Adipose tissue (tissue), 3 donors: ENCODE results near the gene PDZRN3. TPM values are rescaled to one million over a fixed set of nuclear protein-coding genes. Genes with fewer than 3 reads are reported as not detected.

ENCODE experiments used
- H3K27ac ChIP-seq: one replicate; pipeline ENCODE4 v1.5.1; 2013; ENCODE audit warnings: low read depth, low read length
- WGBS, 3 donors: extraction: QIAGEN DNeasy Blood & Tissue Kit; methylation state at CpG; one replicate each; pipeline ENCODE4 v1.1.7; 2013; 5-methylcytosine and 5-hydroxymethylcytosine counted together
- polyA plus RNA-seq, 3 donors: library from polyadenylated mRNA; stranded (reverse); fragments of 200-250 nt; gene quantifications; one replicate each; pipeline ENCODE4 v1.2.3, GENCODE V29; 2013
- donor health status: healthy with polysubstance abuse.
- donor health status: Bipolar disorder and iron deficiency.
- donor health status: healthy.

PDZRN3 gene
- polyA plus RNA-seq, 3 donors = 6.6 to 45.8 (median 30.8) TPM

DNA sequence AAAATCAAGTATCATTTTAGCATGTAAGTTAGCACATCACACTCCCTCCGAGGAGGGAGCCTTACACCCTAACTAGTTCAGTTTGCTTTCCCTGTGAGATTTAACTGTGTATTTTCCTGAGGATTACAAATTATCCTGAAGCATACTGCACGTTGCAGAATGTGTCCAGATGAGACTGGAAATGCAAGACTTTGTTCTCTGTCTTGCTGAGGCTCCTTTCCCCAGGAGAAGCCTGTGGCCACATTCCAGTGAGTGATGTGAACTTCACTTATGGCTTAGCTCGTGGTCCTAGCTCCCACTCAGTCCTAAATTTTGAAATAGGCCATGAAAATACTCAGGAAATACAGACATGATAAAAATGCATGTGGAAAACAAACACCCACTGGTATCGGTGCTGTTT is 23.7 kb downstream of the PDZRN3 start:
- H3K27ac ChIP-seq = no peak overlapping the region
- WGBS, 3 donors = 50 to 70% (median 54%) methylated on average over 4 of the region's 4 CpGs

DNA sequence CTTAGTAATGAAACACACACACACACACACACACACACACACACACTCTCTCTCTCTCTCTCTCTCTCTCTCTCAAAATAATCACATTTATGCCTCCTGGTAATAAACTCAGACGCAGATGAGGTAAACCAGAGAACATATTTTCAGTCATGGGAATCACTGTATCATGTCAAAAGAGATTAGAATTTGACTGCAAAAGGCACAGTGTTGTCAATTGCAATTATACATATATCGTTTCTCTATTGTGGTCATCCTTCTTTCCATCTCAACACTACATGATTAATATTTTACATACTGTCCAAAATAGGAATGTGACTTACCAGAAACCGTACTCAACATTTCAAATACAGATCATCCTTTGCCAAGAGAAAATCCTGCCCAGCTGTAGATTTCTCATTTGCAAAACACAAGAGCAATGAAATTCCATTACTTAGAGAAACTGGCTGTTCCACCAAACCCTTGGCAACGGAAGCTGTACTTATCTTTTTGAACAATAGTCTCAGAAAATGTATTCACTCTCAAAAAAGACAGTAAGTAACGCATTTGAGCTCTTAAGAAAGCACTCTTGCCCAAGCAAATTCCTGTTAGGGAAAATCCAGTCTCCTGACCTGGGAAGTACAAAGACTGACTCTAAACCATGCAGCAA is 24.3 kb downstream of the PDZRN3 start:
- no peak overlapping the region for H3K27ac ChIP-seq

DNA sequence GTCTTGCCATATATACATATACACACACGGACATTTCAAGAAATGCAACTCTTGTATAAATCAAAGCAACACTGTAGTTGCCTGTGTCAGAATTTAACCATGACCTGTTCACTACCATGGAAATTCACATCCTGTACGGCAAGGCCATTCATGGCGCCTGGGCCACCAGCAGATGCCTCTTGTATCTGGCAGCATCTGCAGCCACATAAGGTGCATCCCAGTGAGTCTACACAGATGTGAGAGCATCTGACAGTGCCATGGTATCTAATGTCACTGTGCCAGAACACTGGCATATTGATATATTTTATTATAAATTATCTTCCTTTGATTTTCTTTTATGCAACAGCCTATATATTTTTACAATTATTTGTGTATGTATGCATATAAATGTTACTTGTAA is 25.1 kb downstream of the PDZRN3 start:
- no peak overlapping the region for H3K27ac ChIP-seq
- 93 to 95% (median 94%) methylated on average over 3 of the region's 3 CpGs for WGBS, 3 donors

More for the DNA sequence above, 24.3 kb downstream of the PDZRN3 start:
- 45 to 70% (median 46%) methylated on average over 5 of the region's 5 CpGs for WGBS, 3 donors

DNA sequence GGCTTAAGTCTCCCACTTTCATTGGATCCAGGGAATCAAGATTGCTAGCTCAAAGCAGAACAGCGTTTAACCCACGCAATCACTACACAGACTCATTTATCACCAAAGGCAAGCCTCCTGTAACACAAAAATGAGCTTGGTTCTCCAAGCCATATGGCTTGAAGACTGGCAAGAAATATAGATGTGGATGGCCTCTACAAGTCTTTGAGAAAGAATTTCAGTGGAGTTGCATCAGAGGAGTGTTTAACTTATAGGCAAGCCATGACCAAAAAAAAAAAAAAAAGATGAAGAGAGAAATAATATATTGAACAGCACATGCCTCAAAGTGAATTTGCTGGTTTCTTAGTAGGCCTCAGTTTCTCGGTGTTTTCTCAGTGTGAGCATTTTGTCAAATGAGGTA is 27.3 kb downstream of the PDZRN3 start:
- no peak overlapping the region for H3K27ac ChIP-seq
- WGBS, 3 donors = 86 to 91% (median 88%) methylated on average over 3 of the region's 3 CpGs

DNA sequence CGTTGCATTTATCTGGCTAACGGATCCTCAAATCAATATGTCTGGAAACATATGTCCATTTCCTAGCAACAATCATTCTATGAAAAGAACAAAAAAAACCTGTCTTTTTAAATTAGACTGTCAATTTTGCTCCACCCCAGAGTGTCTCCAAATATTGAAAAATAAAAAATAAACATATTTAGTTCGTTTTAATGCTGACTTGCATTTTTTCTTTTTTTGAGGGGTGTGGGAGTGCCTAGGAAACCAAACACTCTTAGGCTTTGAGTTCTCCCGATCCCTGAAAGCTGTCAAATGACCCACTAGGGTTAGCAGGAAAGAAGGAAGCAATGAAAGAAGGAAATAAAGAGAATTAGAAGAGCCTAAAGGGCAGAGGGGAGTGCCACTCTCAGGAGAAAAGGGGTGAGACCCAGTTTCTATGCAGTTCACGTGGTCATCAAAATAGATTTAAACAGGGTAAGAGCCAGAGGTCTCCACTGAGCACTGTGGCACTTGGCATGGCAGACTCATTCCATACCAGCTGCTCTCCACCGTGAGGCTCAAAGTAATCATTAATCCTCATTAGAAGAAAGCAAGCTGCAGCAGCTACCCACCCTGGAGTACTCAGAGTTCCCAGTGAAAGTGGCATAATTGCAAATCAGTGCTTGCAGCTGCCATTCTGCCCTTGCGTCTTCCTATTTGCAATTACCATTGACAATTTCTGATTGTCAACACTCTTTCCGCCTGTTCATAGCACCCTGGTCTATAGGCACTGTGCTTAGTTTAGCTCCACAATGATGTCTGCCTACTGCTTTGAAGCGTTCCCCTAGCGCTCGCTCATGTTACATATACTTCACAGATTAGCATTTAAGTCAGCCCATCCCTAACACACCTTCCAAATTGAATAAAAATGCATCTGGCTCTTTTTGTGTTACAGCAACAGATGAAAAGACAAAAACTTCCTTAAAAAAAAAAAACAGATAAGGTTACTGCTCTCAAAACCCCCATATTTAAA is 32.3 kb downstream of the PDZRN3 start:
- H3K27ac ChIP-seq = no peak overlapping the region
- WGBS, 3 donors = 75 to 82% (median 81%) methylated on average over 11 of the region's 11 CpGs

DNA sequence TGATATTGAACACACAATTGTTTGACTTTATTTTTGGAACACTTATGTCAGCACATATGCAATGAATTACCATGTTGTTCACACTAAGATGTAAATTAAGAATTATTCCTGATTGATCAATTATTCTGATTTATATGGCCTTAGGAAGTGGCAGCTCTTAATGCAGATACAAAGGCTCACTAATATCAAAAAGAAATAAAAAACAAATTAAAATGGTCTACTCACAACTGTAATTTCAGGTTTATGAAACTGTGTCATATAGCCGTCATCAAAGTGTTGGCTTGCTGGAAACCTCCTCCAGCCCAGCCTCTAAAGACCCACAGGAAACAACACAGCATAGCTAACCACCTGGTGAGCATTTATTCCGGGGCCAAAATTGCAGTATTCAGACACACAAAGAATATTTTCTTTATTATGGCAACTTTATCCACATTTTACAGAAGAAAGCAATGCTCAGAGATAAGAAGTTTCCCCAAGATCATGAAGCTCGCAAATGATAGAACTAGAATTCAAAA is 33.4 kb downstream of the PDZRN3 start:
- WGBS, 3 donors = 46 to 71% (median 67%) methylated on average over 3 of the region's 3 CpGs
- no peak overlapping the region for H3K27ac ChIP-seq

DNA sequence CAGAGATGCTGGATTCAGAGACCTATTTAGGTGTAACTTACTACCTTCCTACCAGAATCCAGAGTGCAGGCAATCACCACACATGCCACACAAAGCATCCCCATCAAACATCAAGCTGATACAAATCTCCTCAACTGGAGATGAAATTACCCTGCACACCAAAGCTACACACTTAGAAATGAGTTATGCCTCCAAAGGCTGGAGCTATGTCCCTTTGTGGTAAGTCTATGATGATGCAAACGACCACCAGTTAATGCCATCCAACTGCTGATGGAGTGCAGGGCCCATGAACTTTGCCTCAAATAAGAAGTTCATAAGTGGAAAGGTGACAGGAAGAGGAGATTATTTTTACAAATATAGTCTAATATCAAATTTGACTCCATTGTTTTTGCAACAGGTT is 38.1 kb downstream of the PDZRN3 start:
- 63 to 90% (median 68%) methylated on average over 1 of the region's 1 CpG for WGBS, 3 donors
- no peak overlapping the region for H3K27ac ChIP-seq

DNA sequence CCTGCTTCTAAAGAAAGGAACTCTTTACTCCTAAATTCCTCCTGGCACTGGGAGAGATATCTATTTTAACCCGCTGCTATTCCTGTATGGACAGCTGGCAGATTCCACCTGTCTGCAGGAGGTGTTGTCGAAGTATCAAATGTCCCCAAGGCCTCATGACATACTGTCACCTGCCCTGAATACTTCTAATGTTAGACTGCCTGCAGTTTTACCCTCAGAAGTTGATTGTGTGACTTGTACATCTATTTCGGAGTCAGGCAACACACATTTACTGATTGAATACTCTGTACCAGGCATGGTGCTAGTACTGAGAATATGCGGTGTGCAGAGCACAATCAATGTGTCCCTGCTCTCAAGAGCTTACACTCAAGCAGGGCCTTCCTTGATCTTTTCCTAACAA is 38.6 kb downstream of the PDZRN3 start:
- no peak overlapping the region for H3K27ac ChIP-seq
- 89 to 96% (median 94%) methylated on average over 4 of the region's 4 CpGs for WGBS, 3 donors

DNA sequence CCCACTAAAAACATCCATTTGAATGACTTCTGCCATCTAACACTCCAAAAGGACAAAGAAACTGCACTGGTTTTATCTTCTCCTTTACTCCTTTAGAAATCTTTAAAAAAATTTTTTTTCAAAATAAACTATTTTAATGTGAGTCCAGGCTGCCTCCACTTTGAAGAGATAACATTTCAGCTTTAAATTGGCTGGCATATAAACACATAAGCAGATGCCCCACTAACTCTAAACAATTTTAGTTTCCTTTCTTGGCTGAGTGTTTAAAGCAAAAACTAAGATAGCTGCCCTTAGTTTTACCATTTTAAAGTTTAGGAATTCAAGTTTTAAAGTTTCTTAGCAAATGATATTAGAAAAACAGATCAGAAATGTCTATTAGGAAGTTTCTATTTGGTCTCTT is 39.9 kb downstream of the PDZRN3 start:
- no peak overlapping the region for H3K27ac ChIP-seq

DNA sequence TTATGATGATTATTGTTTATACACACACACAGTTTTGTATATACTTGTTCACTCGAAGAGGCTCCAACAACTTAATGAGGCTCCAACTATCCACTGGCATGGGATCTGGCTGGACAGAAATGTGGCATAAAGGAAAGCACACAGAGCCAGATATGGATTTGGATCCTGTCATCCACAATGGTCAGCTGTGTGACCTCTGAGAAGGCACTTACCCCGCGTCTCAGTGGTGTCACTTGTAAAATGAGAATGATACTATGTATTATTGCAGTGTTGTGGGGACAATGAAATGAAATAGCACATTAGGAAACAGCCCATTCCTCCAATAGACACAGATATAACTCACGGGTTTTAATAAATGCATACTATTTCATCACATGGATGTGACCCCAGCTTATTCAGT is 42.2 kb downstream of the PDZRN3 start:
- 92 to 94% (median 92%) methylated on average over 4 of the region's 4 CpGs for WGBS, 3 donors
- no peak overlapping the region for H3K27ac ChIP-seq

DNA sequence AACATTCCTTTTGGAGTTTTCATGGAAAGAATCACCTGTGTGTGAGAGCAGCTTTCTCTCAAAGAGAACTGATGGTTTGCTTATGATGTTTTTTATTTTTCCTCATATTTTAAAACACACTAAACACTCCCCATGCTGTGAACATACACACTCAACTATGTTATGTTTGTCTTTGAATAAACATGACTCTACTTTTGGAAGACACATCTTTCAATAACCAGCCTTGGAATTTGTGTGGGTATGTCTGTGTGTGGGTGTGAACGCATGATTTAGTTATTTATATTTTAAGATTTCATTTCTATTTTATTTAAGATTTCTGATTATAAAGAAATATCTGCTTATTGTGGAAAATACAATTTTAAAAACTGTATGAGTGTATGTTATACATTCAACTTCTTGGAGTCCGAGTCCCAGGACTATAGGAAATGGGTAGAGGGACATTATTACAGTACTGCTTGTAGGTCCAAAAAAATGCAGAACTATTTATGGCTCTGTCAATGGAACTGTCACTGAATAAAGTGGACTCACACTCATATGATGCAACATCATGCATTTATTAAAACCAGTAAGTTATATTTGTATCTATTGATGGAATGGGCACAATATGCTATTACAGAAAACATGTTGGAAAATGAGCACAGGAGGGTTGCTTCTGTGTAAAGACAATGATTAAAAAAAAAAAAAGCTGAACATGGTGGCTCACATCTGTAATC is 43.5 kb downstream of the PDZRN3 start:
- 84 to 93% (median 88%) methylated on average over 2 of the region's 2 CpGs for WGBS, 3 donors
- no peak overlapping the region for H3K27ac ChIP-seq

DNA sequence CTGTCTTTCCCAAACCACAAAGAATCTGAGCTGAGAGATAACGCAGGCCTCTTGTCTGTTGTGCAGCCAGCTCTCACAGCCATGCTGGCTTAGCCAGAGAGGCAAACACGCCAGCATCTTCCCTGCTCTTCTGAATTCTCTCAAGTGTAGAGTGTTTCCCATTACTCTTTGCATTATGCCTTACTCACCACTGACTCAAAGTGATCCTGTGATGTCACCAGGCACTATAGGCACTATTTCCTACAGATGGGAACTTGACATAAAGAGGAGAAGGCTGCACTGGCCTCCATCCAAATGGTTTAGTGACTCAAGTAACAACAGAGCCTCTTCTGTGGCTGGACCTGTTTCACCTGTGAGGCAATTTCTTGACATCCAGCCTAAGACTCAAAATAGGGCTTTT is 44.4 kb downstream of the PDZRN3 start:
- no peak overlapping the region for H3K27ac ChIP-seq
- 60 to 84% (median 68%) methylated on average over 2 of the region's 2 CpGs for WGBS, 3 donors

DNA sequence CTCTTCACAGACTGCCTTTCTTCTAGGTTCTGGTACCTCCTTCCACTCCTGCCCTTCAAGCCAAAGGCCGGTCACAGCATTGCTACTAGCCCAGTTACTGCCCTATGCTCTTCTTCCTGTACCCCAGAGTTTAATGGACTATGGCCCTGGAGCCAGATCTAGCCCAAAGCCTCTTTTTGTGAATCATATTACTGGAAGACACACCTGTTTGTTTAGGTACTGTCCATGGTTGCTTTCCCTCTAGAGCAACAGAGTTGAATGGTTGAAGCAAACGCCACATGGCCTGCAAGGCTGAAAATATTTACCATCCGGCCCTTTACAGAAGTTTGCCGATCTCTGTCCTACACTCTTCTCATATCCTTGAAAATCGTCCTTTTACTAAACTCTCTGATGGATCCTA is 47.0 kb downstream of the PDZRN3 start:
- 89 to 94% (median 89%) methylated on average over 5 of the region's 5 CpGs for WGBS, 3 donors
- H3K27ac ChIP-seq = no peak overlapping the region

DNA sequence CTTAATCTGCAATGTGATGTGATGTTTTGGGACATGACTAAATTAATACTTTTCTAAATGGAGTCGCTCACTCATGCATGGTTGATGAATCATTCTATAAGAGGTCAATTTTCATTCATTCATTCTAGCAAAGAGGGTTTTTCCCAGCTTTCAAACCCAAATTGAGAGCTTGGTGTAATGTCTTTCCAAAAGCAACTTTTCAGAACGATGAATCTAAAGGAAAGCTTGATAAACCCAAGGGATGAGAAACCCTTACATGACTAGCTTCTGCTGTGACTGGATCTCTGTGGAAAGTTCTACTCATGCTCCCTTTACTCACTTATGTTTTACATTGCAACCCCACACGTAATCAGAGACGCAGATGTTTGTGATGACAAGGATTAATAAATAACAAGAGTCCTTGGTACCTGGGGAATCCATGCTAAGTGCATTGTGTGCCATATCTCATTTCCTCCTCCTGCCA is 47.7 kb downstream of the PDZRN3 start:
- 49 to 61% (median 58%) methylated on average over 4 of the region's 4 CpGs for WGBS, 3 donors
- H3K27ac ChIP-seq = no peak overlapping the region

DNA sequence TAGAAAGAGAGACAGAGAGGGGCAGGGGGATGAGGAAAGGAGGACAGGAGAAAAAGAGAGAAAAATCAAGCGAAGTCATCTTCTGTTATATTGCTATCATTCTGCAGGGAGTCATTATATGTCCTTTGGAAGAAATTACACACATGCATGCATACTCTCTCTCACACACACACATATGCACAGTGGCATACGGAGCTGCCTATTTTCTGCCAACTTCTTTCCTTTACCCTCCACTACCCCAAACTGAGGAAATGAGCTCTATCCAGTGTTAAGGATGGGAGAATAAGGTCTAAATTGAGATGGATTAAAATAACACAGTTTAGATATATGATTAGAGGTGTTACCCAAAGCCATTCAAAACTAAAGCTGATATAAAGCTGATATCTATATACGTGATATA is 48.8 kb downstream of the PDZRN3 start:
- H3K27ac ChIP-seq = no peak overlapping the region
- WGBS, 3 donors = 87 to 92% (median 89%) methylated on average over 3 of the region's 3 CpGs

DNA sequence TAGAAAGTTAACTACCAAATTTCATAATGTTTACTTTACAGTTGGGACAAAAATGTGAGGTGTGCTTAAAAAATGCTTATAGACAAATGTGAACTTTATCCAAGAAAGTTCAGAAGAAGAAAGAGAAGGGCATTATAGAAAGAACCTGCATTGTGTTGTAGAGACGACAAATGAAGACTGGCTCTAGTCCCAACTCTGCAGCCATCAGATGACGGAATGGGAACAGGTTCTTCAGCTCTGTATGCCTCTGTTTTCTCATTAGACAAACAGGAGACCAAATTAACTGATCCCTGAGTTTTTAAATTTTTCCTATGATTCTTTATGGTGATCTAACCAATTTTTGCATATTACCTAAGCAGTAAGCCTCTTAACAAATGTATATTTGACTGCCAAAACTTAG is 49.2 kb downstream of the PDZRN3 start:
- H3K27ac ChIP-seq = no peak overlapping the region
- WGBS, 3 donors = 22 to 90% (median 89%) methylated on average over 2 of the region's 2 CpGs

DNA sequence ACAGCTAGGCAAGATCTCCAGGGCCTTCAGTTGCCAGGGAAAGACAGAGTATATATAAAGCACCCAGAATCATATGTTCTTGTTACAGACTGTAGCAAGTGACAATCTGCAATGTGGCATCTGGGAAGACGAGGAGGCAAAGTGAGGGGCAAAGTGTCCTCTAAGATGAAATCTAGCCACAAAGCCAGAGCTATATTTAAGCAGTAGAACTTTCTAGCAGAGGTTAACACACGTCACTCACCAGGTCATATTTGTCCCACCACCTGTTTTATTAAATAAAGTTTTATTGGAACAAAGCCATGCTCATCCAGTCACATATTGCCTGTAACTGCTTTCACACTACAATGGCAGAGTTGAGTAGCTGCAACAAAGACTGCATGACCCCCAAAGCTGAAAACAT is 51.5 kb downstream of the PDZRN3 start:
- 88 to 89% (median 89%) methylated on average over 2 of the region's 2 CpGs for WGBS, 3 donors
- H3K27ac ChIP-seq = no peak overlapping the region

DNA sequence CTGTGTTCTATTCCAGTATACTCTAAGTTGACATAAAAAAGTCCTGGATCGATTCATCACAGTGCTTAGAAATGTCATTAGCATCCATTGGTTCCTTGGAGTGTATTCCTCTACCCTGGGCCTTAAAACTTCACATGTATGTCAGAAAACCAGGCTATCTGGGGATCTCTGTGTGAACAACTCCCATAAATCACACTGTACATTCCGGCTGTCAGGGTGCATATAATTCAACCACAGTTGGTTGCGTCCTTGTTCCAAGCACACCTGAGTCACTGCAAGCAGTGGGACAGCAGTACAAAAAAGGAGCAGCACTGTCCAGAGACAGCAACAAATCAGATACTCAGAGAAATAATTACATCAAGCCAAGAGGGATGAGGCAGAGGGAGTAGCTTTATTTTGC is 52.4 kb downstream of the PDZRN3 start:
- no peak overlapping the region for H3K27ac ChIP-seq

More for the DNA sequence above, 52.4 kb downstream of the PDZRN3 start:
- 60 to 74% (median 67%) methylated on average over 3 of the region's 3 CpGs for WGBS, 3 donors
